K562 (cell line): Measurements from ENCODE around the gene PYM1. TPM values are rescaled to one million over a fixed set of nuclear protein-coding genes. Genes with fewer than 3 reads are reported as not detected.

ENCODE experiments used
- ATF6 ChIP-seq: sonication (generic); formaldehyde crosslinking; IDR thresholded peaks from 2 replicates; pipeline ENCODE4 v1.4.0; 2020; ENCODE audit warnings: mild to moderate bottlenecking, missing genetic modification reagents
- ATF7 ChIP-seq: fragments of 450-650 bp; IDR thresholded peaks from 2 replicates; pipeline ENCODE4 v1.7.1; 2014; ENCODE audit warnings: mild to moderate bottlenecking, moderate library complexity
- CCNT2 ChIP-seq: IDR thresholded peaks from 2 replicates; pipeline ENCODE4 v1.6.1; 2011; ENCODE audit warnings: borderline replicate concordance, low read depth, mild to moderate bottlenecking, moderate library complexity, mixed read lengths, low read length; ENCODE audit not compliant: insufficient read length; ENCODE audit errors: extremely low read depth
- HINFP ChIP-seq: fragments of 450-650 bp; conservative IDR thresholded peaks from 2 replicates; pipeline ENCODE4 v1.6.1; 2016; ENCODE audit warnings: missing genetic modification characterization, low read depth, mild to moderate bottlenecking, control low read depth, missing compliant biosample characterization
- HNRNPLL ChIP-seq: fragments of 200-400 bp; formaldehyde crosslinking; IDR thresholded peaks from 2 replicates; pipeline ENCODE4 v1.6.1; 2017; ENCODE audit warnings: low read length, low read depth, mild to moderate bottlenecking; ENCODE audit not compliant: poor library complexity, severe bottlenecking
- MTA1 ChIP-seq: fragments of 450-650 bp; IDR thresholded peaks from 2 replicates; pipeline ENCODE4 v1.6.1; 2017; ENCODE audit warnings: borderline replicate concordance
- NONO ChIP-seq, 2 experiments: fragments of 200-400 bp in 1 of 2; fragments of 450-650 bp in 1 of 2; formaldehyde crosslinking in 1 of 2; IDR thresholded peaks; 2 replicates each; pipeline ENCODE4 v1.6.1; 2017; ENCODE audit warnings: low read depth in 2 of 2, mild to moderate bottlenecking in 2 of 2, moderate library complexity in 2 of 2, low read length in 1 of 2
- NR2C1 ChIP-seq, 2 experiments: fragments of 450-650 bp; IDR thresholded peaks; 2 replicates each; pipeline ENCODE4 v1.6.1; 2017; ENCODE audit warnings: mild to moderate bottlenecking in 2 of 2, antibody characterized with exemption in 1 of 2, inconsistent platforms in 1 of 2, missing compliant biosample characterization in 1 of 2, missing genetic modification characterization in 1 of 2
- PRDM10 ChIP-seq: fragments of 450-650 bp; IDR thresholded peaks from 2 replicates; pipeline ENCODE4 v1.6.1; 2018; ENCODE audit not compliant: partially characterized antibody
- RBFOX2 ChIP-seq: fragments of 200-400 bp; formaldehyde crosslinking; IDR thresholded peaks from 2 replicates; pipeline ENCODE4 v1.6.1; 2017; ENCODE audit warnings: low read depth, mild to moderate bottlenecking, low read length, moderate library complexity
- SETDB1 ChIP-seq: IDR thresholded peaks from one replicate; pipeline ENCODE4 v1.6.1; 2012; ENCODE audit warnings: low read length, control low read depth, inconsistent platforms
- ZBTB11 ChIP-seq, 3 experiments: fragments of 200-800 bp in 1 of 3; fragments of 250-450 bp in 1 of 3; fragments of 450-650 bp in 1 of 3; sonication (Bioruptor Pico) in 1 of 3; sonication (Bioruptor generic) in 1 of 3; formaldehyde crosslinking in 1 of 3; IDR thresholded peaks; 2 replicates each; pipeline versions ENCODE4 v1.6.1 to v1.8.0; 2016 to 2022; ENCODE audit warnings: mild to moderate bottlenecking in 2 of 3, missing genetic modification characterization in 2 of 3, missing compliant biosample characterization in 1 of 3, moderate library complexity in 1 of 3
- ZSCAN29 ChIP-seq: fragments of 450-650 bp; IDR thresholded peaks from 2 replicates; pipeline ENCODE4 v1.6.1; 2017
- polyA plus RNA-seq, 8 experiments: library from polyadenylated mRNA; depleted of rRNA in 4 of 8; stranded (reverse) in 5 of 8; unstranded in 3 of 8; fragments of >200 nt; fragmentation: Nextera tagmentation in 2 of 8; fragmentation: Illumina TruSeq in 1 of 8; extraction: Ambion mirVana in 2 of 8; extraction: Trizol in 1 of 8; gene quantifications; 2 replicates each; pipeline versions ENCODE4 v1.2.1 to v1.2.3, GENCODE V29; 2011 to 2014; ENCODE audit warnings: inconsistent platforms in 1 of 8, missing spikeins in 1 of 8
- total RNA-seq, 7 experiments: library from RNA; depleted of rRNA in 6 of 7; stranded (reverse); fragments of >200 nt in 6 of 7; fragmentation: Illumina TruSeq in 2 of 7; extraction: Trizol in 2 of 7; gene quantifications; 2 replicates each; pipeline versions ENCODE4 v1.2.1 to v1.2.3, GENCODE V29; 2011 to 2021; ENCODE audit warnings: low replicate concordance in 1 of 7

The PYM1 gene
- total and polyA plus RNA-seq, 9 of the 15 experiments (the other 6 are each of a cell fraction or from before 2014, with no cell fraction given) = 29.0 to 51.3 (median 34.1) TPM

DNA sequence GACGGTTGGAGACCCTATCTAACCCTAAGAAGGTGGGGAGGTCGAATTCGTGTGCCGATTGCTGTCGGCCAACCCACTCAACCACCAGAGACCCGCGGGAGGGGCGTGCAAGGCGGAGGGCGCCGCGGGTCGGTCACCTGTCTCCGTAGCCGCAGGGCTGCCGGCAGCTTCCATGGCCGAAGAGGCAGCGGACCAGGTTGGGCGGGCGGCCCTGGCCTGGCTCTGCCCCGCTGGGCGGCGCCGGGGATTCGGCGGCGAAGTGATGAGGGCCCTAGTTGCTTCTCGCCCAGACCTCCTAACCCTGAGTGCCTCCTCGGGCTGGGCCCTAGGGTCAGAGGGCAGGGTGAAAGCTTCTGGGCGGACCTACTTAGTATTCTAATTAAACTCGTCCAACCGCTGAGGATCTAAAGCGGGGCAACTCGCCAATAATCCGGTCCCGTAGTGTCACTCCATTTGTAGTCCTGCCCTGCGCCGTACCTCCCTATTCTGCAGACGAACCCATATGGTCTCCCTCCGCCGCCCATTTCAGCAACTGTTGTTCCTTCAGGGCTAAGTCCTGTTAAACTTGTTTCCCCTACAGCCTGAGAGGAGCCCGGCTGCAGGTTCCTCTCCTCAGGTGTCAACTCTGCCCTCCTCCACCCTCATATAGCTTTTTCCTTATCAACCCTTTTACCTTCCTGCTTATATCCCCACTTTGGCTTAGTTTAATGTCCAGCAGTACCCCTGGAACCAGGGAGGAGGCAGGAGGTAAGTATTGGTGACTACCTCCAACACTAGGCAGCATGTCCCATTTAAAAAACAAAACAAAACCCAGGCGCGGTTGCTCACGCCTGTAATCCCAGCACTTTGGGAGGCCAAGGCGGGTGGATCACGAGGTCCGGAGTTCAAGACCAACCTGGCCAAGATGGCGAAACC lies at the start of gene PYM1 (continued):
- peak; percentile 74 for TF ChIP-seq CCNT2
- peak; percentile 33 for TF ChIP-seq ATF7
- no peak for TF ChIP-seq SETDB1
- TF ChIP-seq HINFP = no peak
- TF ChIP-seq RBFOX2 = peak; percentile 95
- peak; percentile 44 for TF ChIP-seq HNRNPLL
- TF ChIP-seq ZSCAN29 = peak; percentile 81; the same call in 1 of the 2 replicates
- peak; percentile 61 for TF ChIP-seq PRDM10
- peak; percentile 38; the same call in 1 of the 2 replicates for TF ChIP-seq ATF6 (CRISPR knock-in tag)
- TF ChIP-seq NR2C1 (IDR thresholded peaks at IDR 0.05) = peak; percentile 91
- peak; percentile 94 for TF ChIP-seq NR2C1 (tag; IDR thresholded peaks at IDR 0.05)
- peak; percentile 38 to 93 (median 67); a peak in 4 of 6 replicates for TF ChIP-seq ZBTB11 (CRISPR knock-in tag; IDR thresholded peaks at IDR 0.05)
- peak; percentile 39; the same call in 1 of the 2 replicates for TF ChIP-seq MTA1
- TF ChIP-seq NONO (IDR thresholded peaks at IDR 0.05; ENCODE audit: low read depth in 2 of 2, low read length in 1 of 2) = 0 out of 4 replicates have a peak, but pooled peaks of 1 of the 2 experiments have one; percentile 42
